Stomach smooth muscle (tissue), 2 donors: ENCODE results near the gene ZNF469.
A peak's percentile ranks its signal among the peaks of the same experiment; 100 is the strongest.

Experiments used
- H3K27ac ChIP-seq: one replicate; pipeline ENCODE4 v1.7.0; 2013; ENCODE audit warnings: mild to moderate bottlenecking, low read length, inconsistent platforms
- H3K27me3 ChIP-seq, 2 donors: one replicate each; pipeline ENCODE4 v1.7.0; 2013; ENCODE audit warnings: low read length in 2 of 2; ENCODE audit not compliant: insufficient read depth in 2 of 2, control insufficient read depth in 1 of 2
- H3K36me3 ChIP-seq, 2 donors: one replicate each; pipeline ENCODE4 v1.7.0; 2013; ENCODE audit warnings: low read length in 2 of 2; ENCODE audit not compliant: control insufficient read depth in 2 of 2, insufficient read depth in 2 of 2
- H3K4me1 ChIP-seq: one replicate; pipeline ENCODE4 v1.7.0; 2013; ENCODE audit warnings: low read length; ENCODE audit not compliant: control insufficient read depth, insufficient read depth
- H3K4me3 ChIP-seq, 2 donors: one replicate each; pipeline ENCODE4 v1.7.0; 2013; ENCODE audit warnings: low read length in 2 of 2
- H3K9ac ChIP-seq, 2 donors: one replicate each; pipeline ENCODE4 v1.7.0; 2013; ENCODE audit warnings: low read length in 2 of 2, mild to moderate bottlenecking in 1 of 2
- H3K9me3 ChIP-seq, 2 donors: one replicate each; pipeline ENCODE4 v1.7.0; 2013; ENCODE audit warnings: low read length in 2 of 2; ENCODE audit not compliant: control insufficient read depth in 2 of 2
- donor health status: healthy.
- donor health status: Pancreatic carcinoma.

The ZNF469 gene

GRCh38 chr16:88380099-88380498 lies 2.7 kb upstream of the ZNF469 start:
- Histone ChIP-seq H3K9ac (no peak overlapping the region), H3K4me3 (no peak overlapping the region), H3K27me3 (peaks cover 28 to 35% of the 10 kb centered on the region in 2 donors), H3K4me1 (peaks cover 6% of the 10 kb centered on the region), H3K36me3 (no peaks in the 10 kb centered on the region), H3K9me3 (no peaks in the 10 kb centered on the region), H3K27ac (no peak overlapping the region)

- H3K36me3 ChIP-seq: no peaks in the 10 kb centered on the region
- H3K9me3 ChIP-seq: no peaks in the 10 kb centered on the region
- no peak overlapping the region for H3K27ac ChIP-seq
- no peak overlapping the region for H3K9ac ChIP-seq
- peaks cover 33 to 37% of the 10 kb centered on the region in 2 donors for H3K27me3 ChIP-seq
- no peak overlapping the region for H3K4me3 ChIP-seq
- peaks cover 6% of the 10 kb centered on the region for H3K4me1 ChIP-seq
These were observed 2.1 kb upstream of the ZNF469 start for GRCh38 chr16:88380619-88381018.

GRCh38 chr16:88381820-88382451 lies 823 bp upstream of the ZNF469 start:
- peaks cover 42 to 45% of the 10 kb centered on the region in 2 donors for H3K27me3 ChIP-seq
- peaks cover 7% of the 10 kb centered on the region for H3K4me1 ChIP-seq
- no peak overlapping the region for H3K4me3 ChIP-seq
- no peak overlapping the region for H3K9ac ChIP-seq
- no peaks in the 10 kb centered on the region for H3K9me3 ChIP-seq
- no peaks in the 10 kb centered on the region for H3K36me3 ChIP-seq
- no peak overlapping the region for H3K27ac ChIP-seq

- H3K27ac ChIP-seq: no peak overlapping the region
- H3K9me3 ChIP-seq: no peaks in the 10 kb centered on the region
- peaks cover 7% of the 10 kb centered on the region for H3K4me1 ChIP-seq
- H3K36me3 ChIP-seq: no peaks in the 10 kb centered on the region
- H3K9ac ChIP-seq: no peak overlapping the region
- peaks cover 45 to 52% of the 10 kb centered on the region in 2 donors for H3K27me3 ChIP-seq
- peak overlapping the region; percentile 12 to 52 for H3K4me3 ChIP-seq
These were observed 852 bp downstream of the ZNF469 start for GRCh38 chr16:88383401-88384221.

GRCh38 chr16:88384222-88385111 lies 1.7 kb downstream of the ZNF469 start:
- H3K27ac ChIP-seq: no peak overlapping the region
- H3K9ac ChIP-seq: no peak overlapping the region
- H3K36me3 ChIP-seq: no peaks in the 10 kb centered on the region
- H3K4me3 ChIP-seq: peak overlapping the region; percentile 12 to 52
- H3K4me1 ChIP-seq: peaks cover 7% of the 10 kb centered on the region
- peaks cover 44 to 56% of the 10 kb centered on the region in 2 donors for H3K27me3 ChIP-seq
- H3K9me3 ChIP-seq: no peaks in the 10 kb centered on the region

- no peak overlapping the region for H3K27ac ChIP-seq
- H3K36me3 ChIP-seq: no peaks in the 10 kb centered on the region
- H3K4me1 ChIP-seq: peaks cover 7% of the 10 kb centered on the region
- H3K27me3 ChIP-seq: peaks cover 37 to 56% of the 10 kb centered on the region in 2 donors
- no peak overlapping the region for H3K9ac ChIP-seq
- H3K9me3 ChIP-seq: no peaks in the 10 kb centered on the region
- no peak overlapping the region for H3K4me3 ChIP-seq
These were observed 2.4 kb downstream of the ZNF469 start for GRCh38 chr16:88385112-88385594.

GRCh38 chr16:88385831-88386815 lies 3.4 kb downstream of the ZNF469 start:
- Histone ChIP-seq H3K27me3 (peaks cover 34 to 56% of the 10 kb centered on the region in 2 donors), H3K9ac (no peak overlapping the region), H3K36me3 (no peaks in the 10 kb centered on the region), H3K4me3 (no peak overlapping the region), H3K27ac (no peak overlapping the region), H3K4me1 (peaks cover 7% of the 10 kb centered on the region), H3K9me3 (no peaks in the 10 kb centered on the region)

GRCh38 chr16:88387180-88387765 lies 4.5 kb downstream of the ZNF469 start:
- peaks cover 7% of the 10 kb centered on the region for H3K4me1 ChIP-seq
- H3K9me3 ChIP-seq: no peaks in the 10 kb centered on the region
- no peak overlapping the region for H3K4me3 ChIP-seq
- no peak overlapping the region for H3K9ac ChIP-seq
- no peak overlapping the region for H3K27ac ChIP-seq
- no peaks in the 10 kb centered on the region for H3K36me3 ChIP-seq
- H3K27me3 ChIP-seq: peaks cover 29 to 51% of the 10 kb centered on the region in 2 donors

GRCh38 chr16:88387941-88388627 lies 5.3 kb downstream of the ZNF469 start:
- Histone ChIP-seq H3K4me1 (peaks cover 7% of the 10 kb centered on the region), H3K9ac (no peak overlapping the region), H3K4me3 (no peak overlapping the region), H3K36me3 (no peaks in the 10 kb centered on the region), H3K27me3 (peaks cover 26 to 48% of the 10 kb centered on the region in 2 donors), H3K27ac (no peak overlapping the region), H3K9me3 (no peaks in the 10 kb centered on the region)
